Osteoblast (primary cell): ENCODE data around the gene ZCWPW1. TPM values are rescaled to one million over a fixed set of nuclear protein-coding genes. Genes with fewer than 3 reads are reported as not detected.
"Not testable (repeated sequence)": the region's sequence is repeated elsewhere in the genome, so short reads cannot be mapped to it uniquely, and the experiment has no call there.

Source experiments
- DNase-seq: peaks from one replicate; pipeline ENCODE4 v3.0.0; 2011; ENCODE audit warnings: low spot score, mixed read lengths; ENCODE audit not compliant: insufficient read length; ENCODE audit errors: missing footprints
- H2AFZ ChIP-seq: 2 replicates; pipeline ENCODE4 v1.6.0; 2011; ENCODE audit warnings: mild to moderate bottlenecking, low read length
- H3K27ac ChIP-seq: 2 replicates; pipeline ENCODE4 v1.5.1; 2011; ENCODE audit warnings: mild to moderate bottlenecking, low read depth, low read length, moderate library complexity
- H3K27me3 ChIP-seq: 2 replicates; pipeline ENCODE4 v1.6.0; 2012; ENCODE audit warnings: mild to moderate bottlenecking, control low read depth, inconsistent platforms, low read length, moderate library complexity; ENCODE audit not compliant: insufficient read depth
- H3K36me3 ChIP-seq: 2 replicates; pipeline ENCODE4 v1.5.1; 2011; ENCODE audit warnings: mild to moderate bottlenecking, low read length, control low read depth, moderate library complexity; ENCODE audit not compliant: insufficient read depth
- H3K4me1 ChIP-seq: 2 replicates; pipeline ENCODE4 v1.5.1; 2011; ENCODE audit warnings: mild to moderate bottlenecking, low read length, control low read depth, moderate library complexity; ENCODE audit not compliant: insufficient read depth
- H3K4me2 ChIP-seq: 2 replicates; pipeline ENCODE4 v1.6.0; 2011; ENCODE audit warnings: mild to moderate bottlenecking, low read length; ENCODE audit not compliant: insufficient read depth
- H3K4me3 ChIP-seq: fragments of 200-600 bp; sonication (generic); 3 replicates; pipeline ENCODE4 v1.5.1; 2012; ENCODE audit warnings: mild to moderate bottlenecking, low read length, inconsistent platforms; ENCODE audit not compliant: insufficient read depth
- H3K79me2 ChIP-seq: 2 replicates; pipeline ENCODE4 v1.6.0; 2012; ENCODE audit warnings: mild to moderate bottlenecking, low read length, control low read depth, inconsistent platforms; ENCODE audit not compliant: insufficient read depth
- H3K9me3 ChIP-seq: 2 replicates; pipeline ENCODE4 v1.5.1; 2011; ENCODE audit warnings: low read depth, low read length, control low read depth
- H4K20me1 ChIP-seq: 2 replicates; pipeline ENCODE4 v1.6.0; 2012; ENCODE audit warnings: mild to moderate bottlenecking, low read length, control low read depth; ENCODE audit not compliant: insufficient read depth
- CTCF ChIP-seq: IDR thresholded peaks from 2 replicates; pipeline ENCODE4 v1.5.1; 2011; ENCODE audit warnings: mild to moderate bottlenecking, low read depth, low read length, moderate library complexity; ENCODE audit errors: extremely low read depth
- total RNA-seq: library from RNA; depleted of rRNA; stranded (reverse); fragments of >200 nt; gene quantifications from 2 replicates; pipeline ENCODE4 v1.2.3, GENCODE V29; 2012

The ZCWPW1 gene
- total RNA-seq, 1 donor = 2.2 TPM

- no peak overlapping the region for H3K4me3 ChIP-seq
- no peak overlapping the region for H2AFZ ChIP-seq
- DNase-seq = no peak
Measured at GRCh38 chr7:100452513-100452912, 24.0 kb upstream of the ZCWPW1 start.

GRCh38 chr7:100449190-100449795 is 20.8 kb upstream of the ZCWPW1 start:
- no peak overlapping the region for H3K4me2 ChIP-seq
- no peaks in the 10 kb centered on the region for H3K27me3 ChIP-seq
- no peak for DNase-seq
- H3K4me3 ChIP-seq = no peak overlapping the region
- no peaks in the 10 kb centered on the region for H3K36me3 ChIP-seq
- H3K27ac ChIP-seq = no peak overlapping the region
- H3K4me1 ChIP-seq = peaks cover 16% of the 10 kb centered on the region
- TF ChIP-seq CTCF = no peak
- no peaks in the 10 kb centered on the region for H3K9me3 ChIP-seq
- no peak overlapping the region for H2AFZ ChIP-seq
- H3K79me2 ChIP-seq = no peaks in the 10 kb centered on the region
- H4K20me1 ChIP-seq = no peaks in the 10 kb centered on the region

More at GRCh38 chr7:100452513-100452912, 24.0 kb upstream of the ZCWPW1 start:
- no peaks in the 10 kb centered on the region for H3K9me3 ChIP-seq
- no peaks in the 10 kb centered on the region for H3K4me1 ChIP-seq
- no peak overlapping the region for H3K27ac ChIP-seq
- H3K4me2 ChIP-seq = no peak overlapping the region
- H3K36me3 ChIP-seq = peaks cover 7% of the 10 kb centered on the region
- no peaks in the 10 kb centered on the region for H4K20me1 ChIP-seq
- H3K27me3 ChIP-seq = no peaks in the 10 kb centered on the region
- no peak for TF ChIP-seq CTCF
- no peaks in the 10 kb centered on the region for H3K79me2 ChIP-seq

- H3K27me3 ChIP-seq, DNase-seq, H2AFZ ChIP-seq, H4K20me1 ChIP-seq, H3K4me2 ChIP-seq, H3K27ac ChIP-seq, H3K36me3 ChIP-seq, H3K4me3 ChIP-seq, H3K79me2 ChIP-seq, H3K9me3 ChIP-seq: not testable (repeated sequence)
- peaks cover 22% of the 10 kb centered on the region for H3K4me1 ChIP-seq
Measured at GRCh38 chr7:100447363-100447762, 18.9 kb upstream of the ZCWPW1 start.

- peaks cover 22% of the 10 kb centered on the region for H3K4me1 ChIP-seq
- H4K20me1 ChIP-seq = no peaks in the 10 kb centered on the region
- H3K27me3 ChIP-seq = no peaks in the 10 kb centered on the region
- H3K27ac ChIP-seq = peak overlapping the region; percentile 47
- H2AFZ ChIP-seq = peak overlapping the region; percentile 86
- H3K4me3 ChIP-seq = no peak overlapping the region
- no peaks in the 10 kb centered on the region for H3K36me3 ChIP-seq
- no peaks in the 10 kb centered on the region for H3K9me3 ChIP-seq
- H3K4me2 ChIP-seq = no peak overlapping the region
- TF ChIP-seq CTCF = no peak
- no peaks in the 10 kb centered on the region for H3K79me2 ChIP-seq
- peak; percentile 91 for DNase-seq
Measured at GRCh38 chr7:100446040-100446439, 17.5 kb upstream of the ZCWPW1 start.
